GM10266 (cell line): Measurements from ENCODE around the gene CYP3A7.
"Not testable (repeated sequence)": the region's sequence is repeated elsewhere in the genome, so short reads cannot be mapped to it uniquely, and the experiment has no call there.

Experiments
- DNase-seq: peaks from one replicate; pipeline ENCODE4 v3.0.0; 2012; ENCODE audit errors: extremely low spot score
- TF ChIP-seq, protein P1 (sequence below): IDR thresholded peaks from 2 replicates; pipeline ENCODE4 v1.5.1; 2012; ENCODE audit warnings: mild to moderate bottlenecking, low read depth; ENCODE audit not compliant: control insufficient read depth, insufficient read depth; ENCODE audit errors: missing control alignments

The CYP3A7 gene

DNA sequence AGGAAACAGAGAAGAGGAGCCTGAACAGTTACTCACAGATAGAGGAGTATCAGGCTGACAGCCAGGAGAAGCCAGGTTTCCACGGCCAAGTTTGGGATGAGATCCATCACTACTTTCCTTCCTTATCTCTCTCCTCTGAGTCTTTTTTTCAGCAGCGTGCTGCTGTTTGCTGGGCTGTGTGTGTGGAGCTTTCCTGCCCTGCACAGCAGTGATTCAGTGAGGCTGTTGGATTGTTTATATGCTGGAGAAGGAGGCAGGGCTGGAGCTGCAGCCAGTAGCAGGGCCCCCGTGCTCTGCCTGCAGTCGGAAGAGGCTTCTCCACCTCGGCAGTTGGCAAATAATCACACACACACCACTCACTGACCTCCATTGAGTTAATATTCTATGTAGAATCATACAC is at the start of gene CYP3A7:
Gene CYP3A7, minus strand, starts transcription at position 210 of the 400 bp plus-strand sequence. Its CDS starts 103 bp downstream, at position 107.
- DNase-seq = no peak
- TF ChIP-seq, protein P1, sequence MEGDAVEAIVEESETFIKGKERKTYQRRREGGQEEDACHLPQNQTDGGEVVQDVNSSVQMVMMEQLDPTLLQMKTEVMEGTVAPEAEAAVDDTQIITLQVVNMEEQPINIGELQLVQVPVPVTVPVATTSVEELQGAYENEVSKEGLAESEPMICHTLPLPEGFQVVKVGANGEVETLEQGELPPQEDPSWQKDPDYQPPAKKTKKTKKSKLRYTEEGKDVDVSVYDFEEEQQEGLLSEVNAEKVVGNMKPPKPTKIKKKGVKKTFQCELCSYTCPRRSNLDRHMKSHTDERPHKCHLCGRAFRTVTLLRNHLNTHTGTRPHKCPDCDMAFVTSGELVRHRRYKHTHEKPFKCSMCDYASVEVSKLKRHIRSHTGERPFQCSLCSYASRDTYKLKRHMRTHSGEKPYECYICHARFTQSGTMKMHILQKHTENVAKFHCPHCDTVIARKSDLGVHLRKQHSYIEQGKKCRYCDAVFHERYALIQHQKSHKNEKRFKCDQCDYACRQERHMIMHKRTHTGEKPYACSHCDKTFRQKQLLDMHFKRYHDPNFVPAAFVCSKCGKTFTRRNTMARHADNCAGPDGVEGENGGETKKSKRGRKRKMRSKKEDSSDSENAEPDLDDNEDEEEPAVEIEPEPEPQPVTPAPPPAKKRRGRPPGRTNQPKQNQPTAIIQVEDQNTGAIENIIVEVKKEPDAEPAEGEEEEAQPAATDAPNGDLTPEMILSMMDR = no peak

DNA sequence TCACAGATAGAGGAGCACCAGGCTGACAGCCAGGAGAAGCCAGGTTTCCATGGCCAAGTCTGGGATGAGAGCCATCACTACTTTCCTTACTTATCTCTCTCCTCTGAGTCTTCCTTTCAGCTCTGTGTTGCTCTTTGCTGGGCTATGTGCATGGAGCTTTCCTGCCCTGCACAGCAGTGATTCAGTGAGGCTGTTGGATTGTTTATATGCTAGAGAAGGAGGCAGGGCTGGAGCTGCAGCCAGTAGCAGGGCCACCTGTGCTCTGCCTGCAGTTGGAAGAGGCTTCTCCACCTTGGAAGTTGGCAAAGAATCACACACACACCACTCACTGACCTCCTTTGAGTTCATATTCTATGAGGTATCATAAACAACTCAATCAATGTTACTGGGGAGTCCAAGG is 49.0 kb upstream of the CYP3A7 start, which contains the start of gene CYP3A4:
Gene CYP3A4, minus strand, starts transcription at position 178 of the 400 bp plus-strand sequence. Its CDS starts 103 bp downstream, at position 75.
- DNase-seq = no peak
- TF ChIP-seq, protein P1 = no peak

DNA sequence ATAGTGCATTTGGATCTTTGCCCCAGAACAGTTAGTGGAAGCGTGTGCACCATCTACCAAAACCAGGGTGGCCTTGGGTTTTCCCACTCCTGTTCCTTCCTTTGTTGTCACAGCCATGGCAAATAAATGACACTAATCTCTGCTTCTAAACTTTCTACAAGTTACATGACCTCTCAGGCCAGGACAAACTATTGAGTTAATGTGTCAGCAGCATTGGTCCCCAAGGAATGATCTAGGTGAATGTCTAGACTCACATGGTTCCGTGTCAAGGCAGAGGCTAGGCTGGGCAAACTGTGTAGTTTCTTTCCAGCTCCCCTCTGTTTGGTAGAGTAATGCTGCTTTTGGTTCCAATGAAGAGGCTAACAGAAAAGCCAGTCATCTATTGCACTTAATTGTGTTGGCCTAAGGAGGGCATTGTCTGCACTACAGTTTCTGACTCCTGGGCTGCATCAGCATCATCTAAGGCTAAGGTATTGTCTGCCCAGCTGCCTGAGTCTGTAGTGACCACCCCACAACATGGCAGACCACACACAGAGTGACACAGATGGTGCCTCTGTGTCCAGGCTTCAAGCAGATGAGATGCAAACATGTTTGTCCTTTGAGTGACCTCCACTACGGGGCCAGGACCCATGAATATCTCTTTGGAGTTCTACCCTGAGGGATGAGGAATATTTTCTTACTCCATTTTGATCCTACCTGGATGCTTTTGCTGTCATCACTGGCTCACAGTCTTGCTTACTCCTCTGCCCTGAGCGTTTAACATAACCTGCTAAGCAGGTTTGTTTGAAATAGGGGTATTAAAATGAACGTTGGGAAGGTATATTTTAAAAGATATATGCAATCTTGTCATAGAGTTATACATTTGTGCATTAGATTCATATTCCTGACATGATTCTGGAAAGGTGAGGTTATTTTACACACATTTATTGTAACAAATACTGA is 47.3 kb upstream of the CYP3A7 start:
- no peak for DNase-seq
- TF ChIP-seq, protein P1 = no peak

DNA sequence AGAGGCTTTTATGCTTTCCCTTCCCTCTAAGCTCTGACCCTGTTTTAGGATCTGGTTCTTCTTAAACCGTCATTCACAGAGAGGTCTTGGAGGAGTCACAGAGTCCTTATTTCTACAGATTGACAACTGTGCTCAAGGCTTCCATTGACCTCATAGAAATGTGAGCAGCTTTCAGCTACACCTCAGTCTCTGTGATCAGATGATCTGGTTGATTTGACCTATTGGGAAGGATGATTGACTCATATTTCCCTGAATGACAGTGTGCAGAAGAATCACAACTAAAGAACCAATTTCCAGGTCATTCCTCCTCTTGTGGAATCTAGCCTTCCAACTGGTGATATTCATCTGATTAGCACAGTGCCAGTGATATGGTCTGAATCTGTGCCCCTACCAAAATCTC is 45.6 kb upstream of the CYP3A7 start:
- no peak for DNase-seq
- TF ChIP-seq, protein P1 = no peak

DNA sequence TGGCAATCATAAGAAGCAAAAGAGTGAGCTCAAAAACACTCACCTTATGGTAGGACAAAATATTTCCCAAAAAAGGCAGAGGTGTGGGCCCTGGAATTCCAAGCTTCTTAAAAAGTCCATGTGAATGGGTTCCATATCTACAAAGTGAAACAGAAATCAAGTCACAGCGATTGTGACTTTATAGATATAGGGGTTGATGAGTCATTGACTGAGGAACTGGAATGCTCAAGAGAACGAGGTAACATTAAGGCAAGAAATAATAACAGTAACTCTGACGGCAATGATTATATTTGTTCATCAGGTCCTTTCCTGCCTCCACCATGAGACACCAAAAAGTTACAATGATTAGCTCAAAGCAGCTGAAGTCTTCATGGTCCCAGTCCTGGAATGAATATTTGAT is 45.0 kb upstream of the CYP3A7 start:
- no peak for DNase-seq
- TF ChIP-seq, protein P1 = no peak

DNA sequence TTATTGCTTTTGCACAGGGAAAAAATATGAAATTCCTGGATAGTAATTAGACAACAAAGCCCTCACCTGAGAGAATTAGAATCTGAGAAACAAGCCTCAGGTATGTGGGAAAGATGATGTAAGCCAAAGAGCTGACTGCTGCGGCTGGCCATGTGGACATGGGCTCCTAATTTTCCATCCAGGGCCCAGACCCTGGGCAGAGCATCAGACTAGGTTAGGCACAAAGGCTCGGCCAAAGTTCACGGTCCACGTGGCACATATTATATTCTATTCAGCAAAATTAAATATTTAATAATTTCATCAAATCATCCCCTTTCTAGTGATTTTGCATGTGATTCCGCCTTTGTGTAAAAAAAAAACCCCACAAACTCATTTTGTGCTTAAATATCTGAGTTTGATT is 43.9 kb upstream of the CYP3A7 start:
- TF ChIP-seq, protein P1 = no peak
- no peak for DNase-seq

DNA sequence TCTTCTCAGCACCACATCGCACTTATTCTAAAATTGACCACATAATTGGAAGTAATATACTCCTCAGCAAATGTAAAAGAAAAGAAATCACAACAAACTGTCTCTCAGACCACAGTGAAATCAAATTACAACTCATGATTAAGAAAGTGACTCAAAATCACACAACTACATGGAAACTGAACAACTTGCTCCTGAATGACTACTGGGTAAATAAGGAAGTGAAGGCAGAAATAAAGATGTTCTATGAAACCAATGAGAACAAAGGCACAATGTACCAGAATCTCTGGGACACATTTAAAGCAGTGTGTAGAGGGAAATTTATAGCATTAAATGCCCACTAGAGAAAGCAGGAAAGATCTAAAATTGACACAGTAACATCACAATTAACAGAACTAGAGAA is 38.4 kb upstream of the CYP3A7 start:
- DNase-seq = not testable (repeated sequence)

DNA sequence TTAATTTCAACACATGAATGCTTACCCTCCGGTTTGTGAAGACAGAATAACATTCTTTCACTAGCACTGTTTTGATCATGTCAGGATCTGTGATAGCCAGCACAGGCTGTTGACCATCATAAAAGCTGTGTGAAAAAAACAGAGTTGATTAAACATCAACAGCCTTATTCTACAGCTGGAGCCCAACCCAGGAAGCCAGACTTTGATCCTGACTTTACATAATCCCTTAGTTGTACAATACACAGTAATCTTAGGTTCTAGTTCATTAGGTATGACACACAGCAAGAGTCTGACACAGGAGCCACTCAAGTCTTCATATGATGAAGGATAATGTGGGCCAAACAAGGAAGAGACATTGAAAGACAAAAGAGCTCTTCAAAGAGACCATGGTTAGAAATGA is 37.6 kb upstream of the CYP3A7 start:
- no peak for DNase-seq
- TF ChIP-seq, protein P1 = no peak

DNA sequence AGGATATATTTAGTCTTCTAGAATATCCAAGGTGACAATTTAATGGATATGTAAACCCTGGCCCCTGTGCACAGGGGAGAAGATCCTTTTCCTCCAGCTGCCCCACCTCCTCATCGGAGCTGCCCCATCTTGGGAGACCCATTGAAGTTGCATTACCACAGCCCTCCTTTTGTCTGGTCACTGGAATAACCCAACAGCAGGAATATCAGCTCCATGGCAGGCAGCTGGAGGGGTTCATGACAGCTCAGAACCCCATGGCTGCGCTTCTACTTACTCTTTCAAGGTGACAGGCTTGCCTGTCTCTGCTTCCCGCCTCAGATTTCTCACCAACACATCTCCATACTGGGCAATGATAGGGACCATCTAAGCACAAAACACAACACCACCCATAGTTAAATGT is 34.5 kb upstream of the CYP3A7 start:
- not testable (repeated sequence) for DNase-seq
